GM21576 (cell line): ENCODE results near the gene SIRT3.

Source experiments
- ATAC-seq: cut with Tn5 transposase; IDR thresholded peaks from one replicate; pipeline ENCODE4 v1.9.1; 2021; ENCODE audit warnings: mild to moderate bottlenecking, moderate library complexity; ENCODE audit not compliant: unreplicated experiment

Gene SIRT3

GRCh38 chr11:217704-218103 lies 18.4 kb downstream of the SIRT3 start:
- ATAC-seq = no peak

- no peak for ATAC-seq
Observed at GRCh38 chr11:216081-216974, 19.8 kb downstream of the SIRT3 start.

- ATAC-seq = no peak
Observed at GRCh38 chr11:215581-216037, 20.5 kb downstream of the SIRT3 start.

- no peak for ATAC-seq
Observed at GRCh38 chr11:214083-214482, 22.1 kb downstream of the SIRT3 start.

- no peak for ATAC-seq
Observed at GRCh38 chr11:213111-213510, 23.0 kb downstream of the SIRT3 start.

- ATAC-seq = no peak
Observed at GRCh38 chr11:212150-213100, 23.7 kb downstream of the SIRT3 start.

GRCh38 chr11:211741-212140 lies 24.4 kb downstream of the SIRT3 start:
- ATAC-seq = no peak

- ATAC-seq = no peak
Observed at GRCh38 chr11:211295-211694, 24.8 kb downstream of the SIRT3 start.

- ATAC-seq = no peak
Observed at GRCh38 chr11:210803-211180, 25.4 kb downstream of the SIRT3 start.

GRCh38 chr11:210122-210802 lies 25.9 kb downstream of the SIRT3 start:
- no peak for ATAC-seq

- no peak for ATAC-seq
Observed at GRCh38 chr11:209275-210121, 26.6 kb downstream of the SIRT3 start.

GRCh38 chr11:208917-209260 lies 27.3 kb downstream of the SIRT3 start:
- no peak for ATAC-seq

GRCh38 chr11:208181-208916 lies 27.8 kb downstream of the SIRT3 start:
- peak; percentile 30 for ATAC-seq

GRCh38 chr11:207863-208180 lies 28.3 kb downstream of the SIRT3 start:
- ATAC-seq = no peak

- ATAC-seq = peak; percentile 69
Observed at GRCh38 chr11:207208-207862, 28.8 kb downstream of the SIRT3 start, which contains the start of the genes BET1L and RIC8A. Gene BET1L, minus strand, starts transcription at chr11:207399. Its CDS starts 78 bp downstream, at chr11:207321. Gene RIC8A, plus strand, starts transcription at chr11:207708. Its CDS starts 1,147 bp downstream, at chr11:208855.

GRCh38 chr11:206526-207207 lies 29.5 kb downstream of the SIRT3 start:
- ATAC-seq = no peak

- no peak for ATAC-seq
Observed at GRCh38 chr11:206002-206384, 30.1 kb downstream of the SIRT3 start.

GRCh38 chr11:205221-206001 lies 30.7 kb downstream of the SIRT3 start:
- ATAC-seq = no peak
